Skin epidermis (tissue), 12 donors: ENCODE data around the gene SMIM36.
A peak's percentile ranks its signal among the peaks of the same experiment; 100 is the strongest.
"Not testable (repeated sequence)": the region's sequence is repeated elsewhere in the genome, so short reads cannot be mapped to it uniquely, and the experiment has no call there.

Experiments
- H3K27ac ChIP-seq, 21 experiments: fragments of 200-600 bp; sonication (generic) in 11 of 21; one replicate each; pipeline ENCODE4 v1.5.0; 2020; ENCODE audit warnings: mild to moderate bottlenecking in 3 of 21, inconsistent platforms in 2 of 21, moderate library complexity in 2 of 21
- H3K4me3 ChIP-seq, 7 experiments: fragments of 200-600 bp; sonication (generic) in 2 of 7; one replicate each; pipeline ENCODE4 v1.5.0; 2020; ENCODE audit warnings: inconsistent platforms in 2 of 7, mild to moderate bottlenecking in 2 of 7, moderate library complexity in 1 of 7

SMIM36 gene

GRCh38 chr17:55420067-55420775, 91.0 kb downstream of the SMIM36 start:
- H3K27ac ChIP-seq = peak overlapping the region in 20 of 21 experiments; percentile 19 to 94 (median 86)
- peak overlapping the region; percentile 60 to 97 (median 94) for H3K4me3 ChIP-seq

GRCh38 chr17:55418369-55419268, 92.6 kb downstream of the SMIM36 start:
- Histone ChIP-seq H3K27ac (no peak overlapping the region), H3K4me3 (no peak overlapping the region)

- Histone ChIP-seq H3K4me3 (no peak overlapping the region), H3K27ac (no peak overlapping the region)
Measured at GRCh38 chr17:55417411-55418268, 93.6 kb downstream of the SMIM36 start.

GRCh38 chr17:55416470-55417052, 94.7 kb downstream of the SMIM36 start:
- Histone ChIP-seq H3K4me3 (no peak overlapping the region), H3K27ac (no peak overlapping the region)

- Histone ChIP-seq H3K27ac (no peak overlapping the region), H3K4me3 (no peak overlapping the region)
Measured at GRCh38 chr17:55416000-55416399, 95.3 kb downstream of the SMIM36 start.

- Histone ChIP-seq H3K27ac (no peak overlapping the region), H3K4me3 (no peak overlapping the region)
Measured at GRCh38 chr17:55414983-55415382, 96.3 kb downstream of the SMIM36 start.

- Histone ChIP-seq H3K27ac (no peak overlapping the region), H3K4me3 (no peak overlapping the region)
Measured at GRCh38 chr17:55413825-55414489, 97.3 kb downstream of the SMIM36 start.

GRCh38 chr17:55411463-55411855, 99.8 kb downstream of the SMIM36 start:
- H3K4me3 ChIP-seq = no peak overlapping the region
- H3K27ac ChIP-seq = no peak overlapping the region

- Histone ChIP-seq H3K27ac (no peak overlapping the region), H3K4me3 (no peak overlapping the region)
Measured at GRCh38 chr17:55410722-55411462, 100.4 kb downstream of the SMIM36 start.

GRCh38 chr17:55409030-55409800, 102.0 kb downstream of the SMIM36 start:
- Histone ChIP-seq H3K4me3 (no peak overlapping the region), H3K27ac (no peak overlapping the region)

GRCh38 chr17:55407641-55408566, 103.3 kb downstream of the SMIM36 start:
- Histone ChIP-seq H3K4me3 (no peak overlapping the region), H3K27ac (no peak overlapping the region)

- no peak overlapping the region for H3K4me3 ChIP-seq
- no peak overlapping the region for H3K27ac ChIP-seq
Measured at GRCh38 chr17:55405600-55405999, 105.7 kb downstream of the SMIM36 start.

- H3K4me3 ChIP-seq, H3K27ac ChIP-seq: not testable (repeated sequence)
Measured at GRCh38 chr17:55404197-55404596, 107.1 kb downstream of the SMIM36 start.

- Histone ChIP-seq H3K27ac (no peak overlapping the region), H3K4me3 (no peak overlapping the region)
Measured at GRCh38 chr17:55402374-55402773, 108.9 kb downstream of the SMIM36 start.
